HCT116 (cell line): Measurements from ENCODE around the gene GASK1A.

Experiments used
- SP1 ChIP-seq: IDR thresholded peaks from 2 replicates; pipeline ENCODE4 v1.6.1; 2012; ENCODE audit warnings: low read depth
- SRF ChIP-seq: IDR thresholded peaks from 2 replicates; pipeline ENCODE4 v1.6.1; 2012; ENCODE audit warnings: low read depth

DNA sequence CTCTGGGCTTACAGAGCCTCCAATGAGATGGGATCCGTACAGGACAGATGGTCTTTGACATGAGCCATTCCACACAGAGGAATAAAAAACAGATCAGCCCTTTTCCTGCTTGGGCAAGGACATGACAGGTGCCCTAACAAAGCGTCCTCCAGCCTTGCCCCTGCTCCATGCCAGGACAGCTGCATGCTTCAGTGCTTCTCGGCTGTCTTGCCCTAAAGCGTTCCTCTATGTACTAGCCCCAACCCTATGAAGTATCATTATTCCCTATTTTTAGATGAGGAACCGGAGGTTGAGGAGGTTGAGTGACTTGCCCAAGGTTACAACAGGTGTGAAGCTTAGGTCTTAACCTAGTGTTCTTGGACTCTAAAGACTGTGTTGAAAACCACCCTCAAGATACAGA lies 116.3 kb downstream of the GASK1A start:
- TF ChIP-seq SP1 = no peak
- no peak for TF ChIP-seq SRF
